Neuron (in vitro differentiated cells): ENCODE data around the gene TRMU.

Experiments
- H2AFZ ChIP-seq: one replicate; pipeline ENCODE4 v1.6.1; 2013; ENCODE audit warnings: low read depth, mild to moderate bottlenecking, inconsistent platforms, low read length, moderate library complexity
- H3K27me3 ChIP-seq: one replicate; pipeline ENCODE4 v1.6.1; 2013; ENCODE audit warnings: low read length; ENCODE audit not compliant: insufficient read depth
- H3K36me3 ChIP-seq: one replicate; pipeline ENCODE4 v1.6.1; 2013; ENCODE audit warnings: low read length; ENCODE audit not compliant: insufficient read depth
- H3K4me1 ChIP-seq: one replicate; pipeline ENCODE4 v1.6.1; 2013; ENCODE audit warnings: low read length; ENCODE audit not compliant: insufficient read depth
- H3K4me3 ChIP-seq: 2 replicates; pipeline ENCODE4 v1.5.1; 2013; ENCODE audit warnings: mild to moderate bottlenecking, low read length, moderate library complexity
- H3K9me3 ChIP-seq: one replicate; pipeline ENCODE4 v1.6.1; 2013; ENCODE audit warnings: low read length

TRMU gene

GRCh38 chr22:46367707-46368191 is 32.2 kb downstream of the TRMU start:
- Histone ChIP-seq H3K4me1 (no peaks in the 10 kb centered on the region), H3K9me3 (no peaks in the 10 kb centered on the region), H3K36me3 (peaks cover 8% of the 10 kb centered on the region), H3K27me3 (no peaks in the 10 kb centered on the region), H3K4me3 (no peak overlapping the region), H2AFZ (no peak overlapping the region)

GRCh38 chr22:46368422-46368821 is 32.9 kb downstream of the TRMU start:
- no peaks in the 10 kb centered on the region for H3K4me1 ChIP-seq
- H3K4me3 ChIP-seq = no peak overlapping the region
- no peaks in the 10 kb centered on the region for H3K27me3 ChIP-seq

GRCh38 chr22:46368871-46369715 is 33.6 kb downstream of the TRMU start:
- Histone ChIP-seq H3K27me3 (no peaks in the 10 kb centered on the region), H3K4me1 (no peaks in the 10 kb centered on the region)

More at GRCh38 chr22:46368422-46368821, 32.9 kb downstream of the TRMU start:
- H3K36me3 ChIP-seq = peaks cover 10% of the 10 kb centered on the region
- H2AFZ ChIP-seq = no peak overlapping the region
- H3K9me3 ChIP-seq = no peaks in the 10 kb centered on the region

GRCh38 chr22:46369716-46370583 is 34.4 kb downstream of the TRMU start:
- H3K9me3 ChIP-seq = no peaks in the 10 kb centered on the region
- H3K4me3 ChIP-seq = no peak overlapping the region
- H3K36me3 ChIP-seq = peaks cover 10% of the 10 kb centered on the region
- H3K4me1 ChIP-seq = no peaks in the 10 kb centered on the region
- no peak overlapping the region for H2AFZ ChIP-seq
- no peaks in the 10 kb centered on the region for H3K27me3 ChIP-seq

More at GRCh38 chr22:46368871-46369715, 33.6 kb downstream of the TRMU start:
- peaks cover 10% of the 10 kb centered on the region for H3K36me3 ChIP-seq
- H3K9me3 ChIP-seq = no peaks in the 10 kb centered on the region
- H2AFZ ChIP-seq = no peak overlapping the region
- H3K4me3 ChIP-seq = no peak overlapping the region

- no peak overlapping the region for H3K4me3 ChIP-seq
- H3K27me3 ChIP-seq = no peaks in the 10 kb centered on the region
- H2AFZ ChIP-seq = no peak overlapping the region
- H3K9me3 ChIP-seq = peaks cover 4% of the 10 kb centered on the region
- H3K4me1 ChIP-seq = no peaks in the 10 kb centered on the region
- H3K36me3 ChIP-seq = peaks cover 7% of the 10 kb centered on the region
These were observed 35.2 kb downstream of the TRMU start for GRCh38 chr22:46370584-46371291.

GRCh38 chr22:46371623-46372226 is 36.2 kb downstream of the TRMU start:
- Histone ChIP-seq H3K36me3 (peaks cover 7% of the 10 kb centered on the region), H3K27me3 (no peaks in the 10 kb centered on the region), H3K4me3 (no peak overlapping the region), H3K9me3 (peaks cover 6% of the 10 kb centered on the region), H2AFZ (no peak overlapping the region), H3K4me1 (peaks cover 2% of the 10 kb centered on the region)

GRCh38 chr22:46372686-46373085 is 37.2 kb downstream of the TRMU start:
- H3K4me3 ChIP-seq = no peak overlapping the region
- peaks cover 11% of the 10 kb centered on the region for H3K4me1 ChIP-seq
- no peaks in the 10 kb centered on the region for H3K27me3 ChIP-seq
- H2AFZ ChIP-seq = no peak overlapping the region
- peaks cover 7% of the 10 kb centered on the region for H3K9me3 ChIP-seq
- H3K36me3 ChIP-seq = peaks cover 5% of the 10 kb centered on the region

GRCh38 chr22:46373159-46373558 is 37.6 kb downstream of the TRMU start:
- peaks cover 7% of the 10 kb centered on the region for H3K9me3 ChIP-seq
- H2AFZ ChIP-seq = no peak overlapping the region
- peaks cover 4% of the 10 kb centered on the region for H3K36me3 ChIP-seq
- no peaks in the 10 kb centered on the region for H3K27me3 ChIP-seq
- H3K4me3 ChIP-seq = no peak overlapping the region
- peaks cover 16% of the 10 kb centered on the region for H3K4me1 ChIP-seq

- Histone ChIP-seq H3K27me3 (no peaks in the 10 kb centered on the region), H2AFZ (no peak overlapping the region), H3K9me3 (peaks cover 7% of the 10 kb centered on the region), H3K36me3 (peaks cover 4% of the 10 kb centered on the region), H3K4me3 (no peak overlapping the region), H3K4me1 (peaks cover 25% of the 10 kb centered on the region)
These were observed 38.6 kb downstream of the TRMU start for GRCh38 chr22:46373921-46374662.

GRCh38 chr22:46374663-46375474 is 39.4 kb downstream of the TRMU start:
- Histone ChIP-seq H3K36me3 (peaks cover 4% of the 10 kb centered on the region), H2AFZ (no peak overlapping the region), H3K27me3 (no peaks in the 10 kb centered on the region), H3K4me3 (no peak overlapping the region), H3K9me3 (peaks cover 7% of the 10 kb centered on the region), H3K4me1 (peaks cover 32% of the 10 kb centered on the region)

- Histone ChIP-seq H3K4me1 (peaks cover 33% of the 10 kb centered on the region), H2AFZ (no peak overlapping the region), H3K36me3 (peaks cover 4% of the 10 kb centered on the region), H3K9me3 (peaks cover 7% of the 10 kb centered on the region), H3K27me3 (no peaks in the 10 kb centered on the region), H3K4me3 (no peak overlapping the region)
These were observed 40.6 kb downstream of the TRMU start for GRCh38 chr22:46376111-46376510.
